Body of pancreas (tissue), 4 donors: ENCODE results near the gene LARP1B.

Experiments used
- CTCF ChIP-seq, 7 experiments: fragments of 450-650 bp in 4 of 7; fragments of 200-600 bp in 3 of 7; sonication (generic) in 3 of 7; IDR thresholded peaks; one replicate each; pipeline ENCODE4 v1.5.1; 2016 to 2019; ENCODE audit warnings: antibody characterized with exemption in 7 of 7
- POLR2A ChIP-seq, 3 donors: fragments of 450-650 bp; IDR thresholded peaks; one replicate each; pipeline ENCODE4 v1.6.1; 2016; ENCODE audit warnings: antibody characterized with exemption in 3 of 3, mild to moderate bottlenecking in 2 of 3

GRCh38 chr4:128060121-128060698 lies 902 bp upstream of the LARP1B start:
- TF ChIP-seq CTCF (IDR thresholded peaks at IDR 0.05) (no peak), POLR2A (IDR thresholded peaks at IDR 0.05) (no peak)
